Activated CD4-positive, alpha-beta T cell treated with anti-CD3 and anti-CD28 coated beads for 48 hours (primary cell): ENCODE measurements around the gene SHISA5.

Source experiments
- DNase-seq: peaks from one replicate; pipeline ENCODE4 v3.0.0-alpha.2; 2020

SHISA5 gene

DNA sequence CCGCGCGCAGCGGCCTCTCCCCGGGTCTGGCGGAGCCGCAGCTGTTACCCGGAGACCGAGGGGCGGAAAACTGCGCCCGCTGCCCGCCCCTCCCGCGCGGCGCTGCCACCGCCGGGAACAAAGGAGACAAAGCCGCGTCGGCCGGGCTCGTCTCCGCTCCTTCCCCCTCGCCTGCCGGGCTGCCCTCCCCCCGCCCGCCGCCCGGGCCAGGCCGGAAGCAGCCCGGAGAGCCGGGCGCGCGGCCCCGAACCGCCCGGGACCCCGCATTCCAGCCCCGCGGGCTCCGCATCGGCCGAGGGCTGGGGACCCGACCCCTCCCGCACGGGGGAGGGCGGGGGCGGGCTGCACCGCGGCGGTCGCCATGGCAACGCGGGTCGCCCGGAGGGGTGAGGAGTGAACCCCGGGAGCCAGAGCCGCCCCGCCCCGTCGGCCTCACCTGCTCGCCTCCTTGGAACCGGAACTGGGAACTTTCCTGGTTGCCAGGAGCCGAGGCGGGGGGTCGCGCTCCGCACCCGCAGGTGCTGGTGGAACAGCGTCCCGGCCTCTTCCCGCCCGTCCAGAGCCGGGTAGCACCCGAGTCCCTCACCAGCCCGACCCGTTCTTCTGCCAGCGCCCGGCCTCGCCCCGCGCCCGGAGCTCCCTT, 74.5 kb downstream of the SHISA5 start:
- DNase-seq = peak; percentile 56

DNA sequence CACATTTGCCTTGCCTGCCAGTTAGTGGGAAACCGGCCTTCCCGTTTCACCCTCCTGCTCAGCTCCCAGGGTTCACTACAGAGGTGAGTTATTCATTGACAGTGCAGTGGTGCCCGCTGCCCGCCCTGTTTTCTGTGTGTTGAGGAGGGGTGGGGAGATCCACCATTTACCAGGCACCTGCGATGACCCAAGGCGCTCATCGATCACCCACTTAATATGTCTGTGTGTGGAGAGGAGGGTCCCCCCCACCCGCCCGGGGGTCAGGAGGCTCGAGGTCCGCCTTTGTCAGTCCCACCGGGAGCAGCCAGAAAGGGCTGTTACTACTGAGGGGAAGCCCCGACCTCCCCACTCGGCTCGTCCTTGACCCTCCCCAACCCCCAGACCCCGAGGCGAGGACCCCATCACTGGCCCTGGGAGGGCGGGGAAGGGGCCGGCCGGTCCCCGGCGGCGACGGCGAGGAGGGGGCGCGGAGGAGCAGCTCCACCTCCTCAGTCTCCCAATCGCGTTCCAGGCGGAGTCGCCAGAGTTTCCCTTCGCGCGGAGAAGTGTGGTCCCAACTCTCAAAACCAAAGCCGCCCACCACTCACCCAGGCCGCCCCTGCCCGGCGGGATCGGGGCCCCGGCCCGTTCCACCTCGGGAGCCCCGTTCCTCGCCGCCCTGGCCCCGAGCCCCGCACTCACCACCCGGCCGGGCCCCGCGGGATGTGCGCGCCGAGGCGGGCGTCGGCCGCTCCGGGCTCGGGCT, 75.2 kb downstream of the SHISA5 start:
- no peak for DNase-seq

DNA sequence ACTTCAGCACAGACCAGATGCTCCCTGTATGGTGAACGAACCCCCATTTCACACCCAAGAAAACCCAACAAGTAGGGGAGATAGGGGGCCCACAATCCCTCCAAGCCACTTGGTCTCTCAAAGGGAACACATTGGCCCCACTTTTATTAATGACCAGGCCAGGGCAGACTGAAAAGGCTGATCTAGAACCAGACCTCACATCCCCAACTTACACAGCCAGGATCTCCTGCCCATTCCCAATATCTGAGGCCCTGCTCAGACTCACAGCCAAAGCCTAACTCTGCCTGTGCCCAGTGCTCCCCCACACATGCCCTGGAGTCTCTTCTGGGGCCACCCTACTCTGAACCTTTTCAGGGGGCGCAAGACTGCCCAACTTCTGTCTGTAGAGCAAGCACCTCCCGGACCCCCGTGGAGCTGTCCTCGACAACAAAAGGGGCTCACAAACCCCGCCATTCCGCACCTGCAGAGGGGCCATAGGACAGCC, 75.8 kb downstream of the SHISA5 start:
- no peak for DNase-seq

DNA sequence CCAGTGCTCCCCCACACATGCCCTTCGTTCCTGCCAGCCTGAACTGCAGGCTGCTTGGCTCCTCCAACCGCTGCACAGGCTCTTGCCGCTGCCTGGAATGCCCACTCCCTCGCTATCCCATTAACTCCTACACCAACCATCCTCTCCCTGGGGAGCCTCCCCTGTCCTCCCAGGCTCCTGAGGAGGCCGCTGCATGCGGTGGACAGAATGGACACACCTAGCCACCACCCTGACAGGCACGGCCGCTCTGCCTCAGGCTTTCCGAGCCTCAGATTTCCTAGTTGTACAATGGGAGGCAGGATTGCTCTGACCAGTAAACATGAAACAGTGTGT, 76.4 kb downstream of the SHISA5 start:
- DNase-seq = no peak

DNA sequence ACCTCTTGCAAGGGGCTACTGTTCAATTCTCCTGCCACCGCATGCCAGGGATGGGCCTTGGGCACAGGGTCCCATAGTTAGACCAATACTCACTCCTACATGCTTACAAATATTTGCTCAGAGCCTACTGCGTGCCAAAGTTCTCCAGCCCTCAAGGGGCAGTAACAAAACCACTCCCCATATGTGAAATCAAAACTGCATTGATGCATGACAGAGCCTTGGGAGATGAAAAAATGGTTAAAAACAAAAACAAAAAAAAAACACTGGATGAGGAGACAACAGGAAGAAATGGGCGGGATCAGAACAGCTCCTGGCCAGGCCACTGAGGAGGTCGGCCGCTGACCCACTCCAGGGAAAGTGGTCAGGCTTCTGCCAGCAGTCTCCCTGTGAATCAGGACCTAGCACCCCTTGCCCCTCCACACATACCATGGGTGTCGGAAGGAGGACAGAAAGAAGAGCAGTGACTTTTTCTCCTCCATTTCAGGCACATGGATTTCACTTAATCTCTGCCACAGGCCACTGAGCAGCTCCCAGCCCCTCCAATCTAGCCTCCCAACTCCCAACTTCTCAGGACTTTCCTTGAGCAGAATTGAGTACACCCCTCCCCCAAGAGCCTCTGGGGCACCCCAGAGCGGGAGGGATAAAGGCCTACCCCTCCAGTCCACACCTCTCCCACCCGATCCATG, 76.9 kb downstream of the SHISA5 start:
- no peak for DNase-seq

DNA sequence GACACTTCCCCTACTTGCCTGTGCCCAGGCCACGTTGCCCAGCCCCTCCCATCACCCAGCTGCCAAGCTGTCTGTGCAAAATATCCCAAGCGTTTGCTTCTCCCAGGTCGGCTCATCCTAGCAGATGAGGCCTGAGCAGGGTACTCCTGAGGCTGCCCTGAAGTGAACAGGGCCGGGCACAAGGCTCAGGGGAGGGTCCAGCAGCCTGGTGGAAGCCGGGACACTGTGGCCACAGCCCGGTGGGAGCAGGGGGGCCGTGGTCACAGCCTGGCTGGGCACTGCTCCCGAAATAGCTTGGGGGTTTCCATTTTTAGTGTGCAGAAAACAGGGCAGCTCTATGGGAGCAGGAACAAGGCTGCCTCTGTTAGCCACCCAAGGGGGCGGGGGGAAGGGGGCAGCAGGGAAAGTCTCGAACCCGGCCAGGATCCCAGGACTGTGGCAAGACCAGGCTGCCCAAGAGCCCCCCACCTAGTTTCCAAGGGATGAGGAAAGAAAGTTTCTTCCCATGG, 77.5 kb downstream of the SHISA5 start:
- DNase-seq = no peak

DNA sequence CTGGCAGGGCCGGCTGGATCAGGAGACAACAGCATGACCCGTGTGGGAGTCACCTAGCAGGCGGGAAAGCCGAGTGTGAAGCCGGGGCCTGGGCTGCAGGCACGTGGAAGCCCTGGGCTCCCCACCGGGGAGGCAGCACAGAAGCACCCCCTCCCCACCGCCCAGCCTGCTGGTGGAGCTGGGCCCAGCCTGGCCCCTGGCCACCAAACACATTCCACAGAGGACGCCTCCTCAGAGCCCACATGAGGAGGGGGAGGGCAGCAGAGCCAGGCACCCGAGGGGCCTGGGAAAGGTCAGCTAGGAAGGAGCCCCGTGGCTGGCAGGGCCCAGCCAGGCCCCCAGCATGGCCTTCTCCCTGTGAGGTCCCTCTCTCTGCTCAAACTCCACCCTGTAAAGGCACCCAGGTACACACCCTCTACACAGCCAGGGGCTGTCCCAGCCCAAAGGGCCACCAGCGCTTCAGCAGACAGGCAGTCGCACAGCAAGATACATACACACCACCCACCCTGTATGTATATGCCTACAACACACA, 78.6 kb downstream of the SHISA5 start:
- no peak for DNase-seq

DNA sequence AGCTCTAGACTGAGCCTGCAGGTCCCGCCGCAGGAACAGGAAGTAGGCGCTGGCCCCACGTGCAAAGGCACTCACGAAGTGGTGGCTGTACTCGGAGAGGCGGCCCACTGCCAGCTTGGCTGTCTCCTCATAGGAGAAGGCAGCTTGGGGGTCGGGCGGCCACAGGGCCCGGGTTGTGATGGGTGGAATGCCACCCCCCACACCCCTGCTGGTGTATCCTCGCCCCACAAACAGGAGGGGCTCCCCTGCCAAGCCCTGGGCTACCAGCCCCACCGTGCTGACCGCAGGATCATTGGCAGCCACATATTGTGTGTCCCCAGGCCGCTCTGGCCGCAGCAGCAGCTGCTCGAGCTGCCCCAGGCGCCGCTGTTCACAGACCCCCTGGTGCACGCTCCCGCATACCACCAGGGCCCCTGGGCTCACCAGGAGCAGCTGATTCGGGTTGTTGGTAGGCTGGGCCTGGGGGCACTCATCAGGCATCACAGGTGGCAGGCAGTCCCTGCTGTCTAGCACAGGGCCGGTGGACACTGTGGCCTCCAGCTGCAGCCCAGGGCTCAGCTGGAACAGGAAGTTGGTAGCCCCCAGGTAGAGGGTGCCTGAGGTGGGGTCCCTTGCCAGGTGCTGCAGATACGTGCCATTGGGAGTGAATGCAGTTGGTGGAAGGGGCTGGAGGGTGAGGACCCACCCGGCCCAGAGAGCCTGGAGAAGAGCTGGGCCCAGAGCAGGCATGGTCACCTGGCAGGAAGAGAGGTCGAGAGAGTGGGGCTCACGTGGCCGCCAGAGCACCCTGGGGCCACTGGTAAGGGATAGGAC, 79.9 kb downstream of the SHISA5 start:
- DNase-seq = no peak

DNA sequence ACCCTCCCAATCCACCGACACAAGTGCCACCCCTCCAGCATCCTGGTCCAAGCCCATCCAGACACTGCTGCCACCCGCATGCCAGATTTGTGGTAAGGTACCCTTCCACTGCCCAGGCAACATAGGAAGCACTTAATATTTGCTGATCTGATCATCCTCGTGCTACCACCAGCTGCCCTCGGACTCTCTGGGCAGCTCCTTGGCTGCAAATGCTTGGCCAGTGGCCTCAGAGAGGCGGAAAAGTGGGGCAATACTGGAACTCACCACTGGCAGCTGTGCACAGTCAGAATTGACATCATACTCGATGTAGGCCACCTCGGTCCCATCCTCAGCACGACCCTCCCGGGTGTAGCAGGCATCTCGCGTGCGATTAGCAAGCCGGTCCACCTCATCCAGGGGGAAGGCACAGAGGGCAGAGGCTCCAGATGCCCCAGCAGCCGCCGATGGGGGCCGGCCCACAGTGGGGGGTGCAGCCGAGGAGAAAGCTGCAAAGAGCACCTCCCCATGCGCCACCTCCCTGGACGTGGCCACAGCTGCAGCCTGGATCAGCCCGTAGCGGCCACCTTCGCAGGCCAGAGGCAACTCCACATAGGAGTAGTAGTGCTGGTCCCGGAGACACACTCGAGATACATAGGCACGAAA, 80.6 kb downstream of the SHISA5 start:
- DNase-seq = no peak

DNA sequence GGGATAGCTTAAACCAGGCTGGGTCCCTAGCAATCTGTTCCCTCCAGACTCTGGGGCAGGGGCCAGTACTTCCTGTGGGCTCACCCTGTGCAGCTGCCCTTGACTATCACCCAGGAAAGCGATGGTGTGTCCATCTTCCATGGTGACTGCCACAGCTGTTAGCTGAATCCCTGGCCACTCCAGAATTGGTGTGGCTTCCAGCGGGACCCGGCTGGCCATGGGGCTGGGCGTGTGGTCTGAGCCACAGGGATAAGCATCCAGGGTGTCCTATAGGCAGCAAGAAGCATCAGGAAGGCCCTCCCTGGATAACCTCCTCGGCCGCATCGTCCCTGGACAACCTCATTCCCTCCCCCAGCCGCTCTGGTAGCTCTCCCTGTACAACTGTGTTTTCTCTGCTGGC, 81.3 kb downstream of the SHISA5 start:
- no peak for DNase-seq

DNA sequence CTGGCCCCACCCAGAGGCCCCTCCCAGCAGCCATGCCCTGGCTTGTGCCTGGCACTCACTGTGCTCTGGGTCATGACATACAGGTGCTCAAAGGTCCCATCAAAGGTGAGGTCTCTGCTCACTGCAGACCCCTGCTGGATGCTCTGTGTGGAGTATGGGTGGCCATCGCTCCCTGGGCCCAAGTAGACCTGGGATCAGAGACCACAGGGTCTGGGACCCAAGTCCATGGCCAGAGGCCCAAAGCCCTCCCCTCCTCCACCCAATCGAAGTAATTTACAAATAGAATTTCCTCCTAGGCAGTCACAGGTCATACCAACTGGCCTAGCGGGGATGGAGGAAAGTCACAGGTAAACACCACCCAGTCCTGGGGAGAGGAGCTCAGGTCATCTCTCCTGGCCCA, 81.7 kb downstream of the SHISA5 start:
- no peak for DNase-seq

DNA sequence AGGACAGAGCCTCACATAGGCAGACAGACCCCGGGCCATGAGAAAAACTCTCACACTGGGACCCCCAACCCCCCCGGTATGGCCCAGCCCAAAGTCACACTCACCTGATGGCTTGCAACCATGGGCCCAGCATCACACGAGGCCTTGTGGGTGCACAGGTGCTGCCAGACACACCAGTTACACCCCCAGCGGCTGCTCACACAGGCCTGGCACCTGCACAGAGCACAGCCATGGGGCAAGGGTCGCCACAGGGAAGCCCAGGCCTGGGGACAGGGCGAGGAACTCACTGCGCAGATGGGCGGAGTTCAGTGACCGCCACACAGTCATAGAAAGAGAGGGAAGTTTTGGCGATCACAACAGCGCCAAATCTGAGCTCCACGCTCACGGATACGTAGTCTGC, 83.4 kb downstream of the SHISA5 start:
- DNase-seq = no peak

DNA sequence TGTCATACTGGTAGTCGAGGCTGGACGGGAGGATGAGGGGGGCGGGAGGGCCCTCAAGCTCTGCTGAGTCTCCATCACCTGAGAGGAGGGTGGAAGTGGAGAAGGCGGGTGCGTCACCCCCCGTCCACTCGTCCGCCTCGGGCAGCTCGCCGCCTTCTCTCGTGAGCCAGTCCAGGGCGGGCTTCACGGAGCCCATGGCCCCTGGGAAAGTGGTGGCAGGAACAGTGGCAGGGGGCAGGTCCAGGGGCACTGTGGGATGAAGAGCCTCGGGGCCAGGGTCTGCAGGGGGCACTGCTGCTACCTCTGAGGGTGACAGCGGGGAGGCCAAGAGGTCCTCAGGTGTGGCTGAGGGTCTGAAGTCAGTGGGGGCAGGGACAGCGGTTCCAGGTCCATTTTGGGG, 84.4 kb downstream of the SHISA5 start:
- DNase-seq = no peak

DNA sequence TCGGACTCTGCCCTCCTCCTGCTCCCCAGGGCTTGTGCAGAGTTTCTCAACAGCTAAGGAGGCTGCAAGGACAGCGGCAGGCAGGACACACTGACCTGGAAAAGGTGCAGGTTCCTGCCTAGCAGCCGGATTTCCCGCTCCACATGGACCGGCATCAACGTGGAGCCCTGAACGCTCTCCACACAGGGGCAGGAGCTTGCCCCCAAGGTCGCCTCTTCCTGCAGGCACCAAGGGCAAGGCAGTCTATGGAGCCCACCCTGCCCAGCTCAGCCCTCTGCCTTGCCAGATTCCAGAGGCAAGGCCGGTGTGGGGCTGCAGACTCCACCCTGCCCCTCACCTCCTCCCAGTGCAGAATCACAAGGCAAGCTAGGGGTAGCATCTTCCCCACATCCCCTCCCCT, 84.8 kb downstream of the SHISA5 start:
- no peak for DNase-seq

DNA sequence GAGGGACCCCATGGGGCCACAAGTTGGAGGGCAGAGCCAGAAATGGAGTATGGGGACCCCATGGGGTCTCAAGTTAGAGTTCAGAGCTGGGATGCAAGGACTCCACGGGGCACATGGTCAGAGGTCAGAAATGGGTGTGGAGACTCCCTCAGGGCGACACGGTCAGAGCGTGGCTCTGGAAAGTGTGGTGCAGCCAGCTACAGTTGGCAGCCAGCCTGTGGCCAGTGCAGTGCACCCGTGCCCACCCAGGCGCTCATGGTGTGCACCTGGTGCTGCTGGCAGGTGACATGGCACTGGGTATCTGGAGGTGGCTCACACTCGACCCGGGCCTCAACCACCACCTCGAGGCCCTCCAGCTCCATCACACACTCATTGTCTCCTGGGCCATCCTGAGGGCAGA, 85.3 kb downstream of the SHISA5 start:
- DNase-seq = no peak

DNA sequence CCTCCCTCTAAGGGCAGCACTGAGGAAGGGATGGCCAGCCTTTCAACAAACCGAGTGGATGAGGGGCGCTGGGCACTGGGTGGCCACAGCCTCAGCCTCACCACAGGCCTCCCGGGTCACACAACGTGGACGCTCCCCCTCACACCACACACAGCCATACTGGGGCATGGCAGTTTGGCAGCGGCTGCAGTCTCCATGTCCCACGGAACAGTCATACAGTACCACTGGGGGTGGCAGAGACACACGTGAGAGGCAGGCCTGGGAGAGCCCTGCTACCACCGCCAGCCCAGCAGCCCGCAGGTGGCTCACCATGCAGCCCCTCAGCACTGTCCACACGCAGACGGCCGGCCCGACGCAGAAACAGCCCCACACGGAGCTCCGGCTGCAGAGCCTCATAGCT, 85.8 kb downstream of the SHISA5 start:
- DNase-seq = no peak
